IPS-18a (cell line): ENCODE results near the gene PTPRJ.

Experiments
- H3K27ac ChIP-seq: one replicate; pipeline ENCODE4 v1.5.1; 2013; ENCODE audit warnings: low read length
- H3K27me3 ChIP-seq: one replicate; pipeline ENCODE4 v1.6.1; 2013; ENCODE audit warnings: mild to moderate bottlenecking, low read length; ENCODE audit not compliant: control insufficient read depth, insufficient read depth
- H3K36me3 ChIP-seq: one replicate; pipeline ENCODE4 v1.6.1; 2013; ENCODE audit warnings: low read depth, low read length; ENCODE audit not compliant: control insufficient read depth
- H3K4me1 ChIP-seq: one replicate; pipeline ENCODE4 v1.6.1; 2013; ENCODE audit warnings: low read depth, low read length; ENCODE audit not compliant: control insufficient read depth
- H3K4me3 ChIP-seq: one replicate; pipeline ENCODE4 v1.5.1; 2013; ENCODE audit warnings: low read length
- H3K9ac ChIP-seq: one replicate; pipeline ENCODE4 v1.6.1; 2013; ENCODE audit warnings: mild to moderate bottlenecking, low read length, moderate library complexity
- H3K9me3 ChIP-seq: one replicate; pipeline ENCODE4 v1.6.1; 2013; ENCODE audit warnings: low read depth, low read length; ENCODE audit not compliant: control insufficient read depth

The PTPRJ gene

GRCh38 chr11:47976931-47977330 lies 3.4 kb upstream of the PTPRJ start:
- Histone ChIP-seq H3K4me3 (no peak overlapping the region), H3K9ac (no peak overlapping the region), H3K36me3 (no peaks in the 10 kb centered on the region), H3K4me1 (peaks cover 27% of the 10 kb centered on the region), H3K27ac (no peak overlapping the region), H3K27me3 (peaks cover 14% of the 10 kb centered on the region), H3K9me3 (no peaks in the 10 kb centered on the region)

GRCh38 chr11:47977623-47978022 lies 2.7 kb upstream of the PTPRJ start:
- H3K36me3 ChIP-seq, result no peaks in the 10 kb centered on the region
- no peak overlapping the region for H3K27ac ChIP-seq
- H3K27me3 ChIP-seq, result peaks cover 17% of the 10 kb centered on the region
- H3K4me3 ChIP-seq, result no peak overlapping the region
- H3K4me1 ChIP-seq, result peaks cover 27% of the 10 kb centered on the region
- no peaks in the 10 kb centered on the region for H3K9me3 ChIP-seq
- no peak overlapping the region for H3K9ac ChIP-seq

GRCh38 chr11:47979378-47980087 lies 826 bp upstream of the PTPRJ start:
- peak overlapping the region; percentile 67 for H3K4me3 ChIP-seq
- no peak overlapping the region for H3K9ac ChIP-seq
- H3K27me3 ChIP-seq, result peaks cover 17% of the 10 kb centered on the region
- H3K4me1 ChIP-seq, result peaks cover 15% of the 10 kb centered on the region
- no peaks in the 10 kb centered on the region for H3K9me3 ChIP-seq
- no peaks in the 10 kb centered on the region for H3K36me3 ChIP-seq
- no peak overlapping the region for H3K27ac ChIP-seq

- H3K27me3 ChIP-seq, result peaks cover 17% of the 10 kb centered on the region
- no peak overlapping the region for H3K27ac ChIP-seq
- peak overlapping the region; percentile 64 for H3K4me3 ChIP-seq
Measured at GRCh38 chr11:47980907-47981621, 705 bp downstream of the PTPRJ start.

GRCh38 chr11:47981667-47982404 lies 1.5 kb downstream of the PTPRJ start:
- H3K27me3 ChIP-seq, result peaks cover 17% of the 10 kb centered on the region
- H3K27ac ChIP-seq, result no peak overlapping the region
- H3K9ac ChIP-seq, result no peak overlapping the region
- no peaks in the 10 kb centered on the region for H3K36me3 ChIP-seq
- H3K4me3 ChIP-seq, result peak overlapping the region; percentile 64
- no peaks in the 10 kb centered on the region for H3K9me3 ChIP-seq
- peaks cover 11% of the 10 kb centered on the region for H3K4me1 ChIP-seq

More at GRCh38 chr11:47980907-47981621, 705 bp downstream of the PTPRJ start:
- Histone ChIP-seq H3K9me3 (no peaks in the 10 kb centered on the region), H3K36me3 (no peaks in the 10 kb centered on the region), H3K4me1 (peaks cover 11% of the 10 kb centered on the region), H3K9ac (no peak overlapping the region)

GRCh38 chr11:47982616-47983015 lies 2.3 kb downstream of the PTPRJ start:
- Histone ChIP-seq H3K27me3 (peaks cover 17% of the 10 kb centered on the region), H3K4me1 (peaks cover 11% of the 10 kb centered on the region), H3K9ac (no peak overlapping the region), H3K4me3 (no peak overlapping the region), H3K9me3 (no peaks in the 10 kb centered on the region), H3K36me3 (no peaks in the 10 kb centered on the region), H3K27ac (no peak overlapping the region)

- no peak overlapping the region for H3K4me3 ChIP-seq
- H3K27me3 ChIP-seq, result peaks cover 17% of the 10 kb centered on the region
- no peaks in the 10 kb centered on the region for H3K9me3 ChIP-seq
- H3K27ac ChIP-seq, result no peak overlapping the region
- H3K4me1 ChIP-seq, result peaks cover 11% of the 10 kb centered on the region
- H3K9ac ChIP-seq, result no peak overlapping the region
- H3K36me3 ChIP-seq, result no peaks in the 10 kb centered on the region
Measured at GRCh38 chr11:47983464-47984397, 3.4 kb downstream of the PTPRJ start.

GRCh38 chr11:47986219-47986618 lies 5.9 kb downstream of the PTPRJ start:
- Histone ChIP-seq H3K36me3 (no peaks in the 10 kb centered on the region), H3K4me1 (peaks cover 4% of the 10 kb centered on the region), H3K9me3 (no peaks in the 10 kb centered on the region), H3K27ac (no peak overlapping the region), H3K9ac (no peak overlapping the region), H3K27me3 (peaks cover 9% of the 10 kb centered on the region), H3K4me3 (no peak overlapping the region)

- H3K9me3 ChIP-seq, result no peaks in the 10 kb centered on the region
- H3K4me3 ChIP-seq, result no peak overlapping the region
- peaks cover 5% of the 10 kb centered on the region for H3K27me3 ChIP-seq
- no peak overlapping the region for H3K27ac ChIP-seq
- H3K9ac ChIP-seq, result no peak overlapping the region
- peaks cover 8% of the 10 kb centered on the region for H3K4me1 ChIP-seq
- H3K36me3 ChIP-seq, result no peaks in the 10 kb centered on the region
Measured at GRCh38 chr11:47986742-47987141, 6.4 kb downstream of the PTPRJ start.

- Histone ChIP-seq H3K36me3 (no peaks in the 10 kb centered on the region), H3K4me3 (no peak overlapping the region), H3K27ac (no peak overlapping the region), H3K27me3 (no peaks in the 10 kb centered on the region), H3K9ac (no peak overlapping the region), H3K9me3 (no peaks in the 10 kb centered on the region), H3K4me1 (peaks cover 8% of the 10 kb centered on the region)
Measured at GRCh38 chr11:47987310-47987709, 7.0 kb downstream of the PTPRJ start.

GRCh38 chr11:47987781-47988180 lies 7.4 kb downstream of the PTPRJ start:
- Histone ChIP-seq H3K27ac (no peak overlapping the region), H3K4me3 (no peak overlapping the region), H3K9ac (no peak overlapping the region), H3K27me3 (no peaks in the 10 kb centered on the region), H3K4me1 (peaks cover 8% of the 10 kb centered on the region), H3K36me3 (no peaks in the 10 kb centered on the region), H3K9me3 (no peaks in the 10 kb centered on the region)
